Astrocyte (in vitro differentiated cells and primary cell): ENCODE data around the gene KCP.

Source experiments
- EZH2 ChIP-seq: IDR thresholded peaks from 2 replicates; pipeline ENCODE4 v1.6.1; 2012; ENCODE audit warnings: mild to moderate bottlenecking, low read length, inconsistent platforms; ENCODE audit not compliant: insufficient read depth
- TF ChIP-seq, protein P1 (sequence below): IDR thresholded peaks from 2 replicates; pipeline ENCODE4 v1.5.1; 2011; ENCODE audit warnings: low read depth, mild to moderate bottlenecking, inconsistent platforms, low read length, moderate library complexity; ENCODE audit not compliant: insufficient read depth

DNA sequence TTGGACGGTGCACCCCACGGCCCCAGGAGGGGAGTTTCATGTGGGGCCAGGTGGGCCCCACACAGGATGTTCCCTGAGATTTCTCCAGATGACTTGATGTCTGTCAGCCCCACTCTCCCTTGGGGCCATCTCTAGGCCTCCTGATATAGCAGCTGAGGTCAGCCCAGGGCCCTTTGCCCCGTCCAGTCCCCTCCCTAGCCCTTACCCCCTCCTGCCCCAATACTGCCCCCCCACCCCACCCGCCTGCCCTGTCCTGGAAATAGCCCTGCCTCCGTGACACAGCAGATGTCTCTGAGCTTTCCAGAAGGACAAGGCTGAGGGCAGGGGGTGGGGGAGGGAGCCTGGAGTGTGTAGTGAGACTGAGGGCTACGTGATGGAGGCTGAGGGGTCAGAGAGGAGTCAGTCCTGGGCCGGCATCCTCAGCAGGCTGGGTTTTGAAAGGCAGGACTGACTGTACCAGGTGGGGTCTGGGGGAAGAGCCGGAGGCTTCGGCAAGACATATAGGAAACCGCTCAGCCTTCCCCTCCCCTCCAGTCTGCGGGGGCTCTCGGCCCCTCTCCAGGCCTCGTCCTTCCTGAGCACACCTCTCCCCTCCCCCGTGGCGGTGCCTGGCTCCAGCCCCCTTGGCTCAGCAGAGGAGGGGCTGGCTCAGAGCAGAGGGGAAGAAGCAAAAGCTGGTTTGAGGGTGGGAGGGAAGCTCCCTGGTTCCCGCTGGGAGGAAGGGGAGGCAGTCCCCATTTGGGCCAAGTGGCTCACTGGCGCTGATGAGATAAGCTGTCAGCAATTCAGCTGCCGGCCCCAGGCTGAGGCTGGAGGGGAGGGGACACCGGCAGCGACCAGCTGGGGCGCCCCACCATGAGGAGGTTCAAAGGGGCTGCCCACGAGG is 78.3 kb downstream of the KCP start:
- TF ChIP-seq, protein P1, sequence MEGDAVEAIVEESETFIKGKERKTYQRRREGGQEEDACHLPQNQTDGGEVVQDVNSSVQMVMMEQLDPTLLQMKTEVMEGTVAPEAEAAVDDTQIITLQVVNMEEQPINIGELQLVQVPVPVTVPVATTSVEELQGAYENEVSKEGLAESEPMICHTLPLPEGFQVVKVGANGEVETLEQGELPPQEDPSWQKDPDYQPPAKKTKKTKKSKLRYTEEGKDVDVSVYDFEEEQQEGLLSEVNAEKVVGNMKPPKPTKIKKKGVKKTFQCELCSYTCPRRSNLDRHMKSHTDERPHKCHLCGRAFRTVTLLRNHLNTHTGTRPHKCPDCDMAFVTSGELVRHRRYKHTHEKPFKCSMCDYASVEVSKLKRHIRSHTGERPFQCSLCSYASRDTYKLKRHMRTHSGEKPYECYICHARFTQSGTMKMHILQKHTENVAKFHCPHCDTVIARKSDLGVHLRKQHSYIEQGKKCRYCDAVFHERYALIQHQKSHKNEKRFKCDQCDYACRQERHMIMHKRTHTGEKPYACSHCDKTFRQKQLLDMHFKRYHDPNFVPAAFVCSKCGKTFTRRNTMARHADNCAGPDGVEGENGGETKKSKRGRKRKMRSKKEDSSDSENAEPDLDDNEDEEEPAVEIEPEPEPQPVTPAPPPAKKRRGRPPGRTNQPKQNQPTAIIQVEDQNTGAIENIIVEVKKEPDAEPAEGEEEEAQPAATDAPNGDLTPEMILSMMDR = no peak
- TF ChIP-seq EZH2 = no peak
